ENCODE results near the gene MAP4K4.

MAP4K4 gene

DNA sequence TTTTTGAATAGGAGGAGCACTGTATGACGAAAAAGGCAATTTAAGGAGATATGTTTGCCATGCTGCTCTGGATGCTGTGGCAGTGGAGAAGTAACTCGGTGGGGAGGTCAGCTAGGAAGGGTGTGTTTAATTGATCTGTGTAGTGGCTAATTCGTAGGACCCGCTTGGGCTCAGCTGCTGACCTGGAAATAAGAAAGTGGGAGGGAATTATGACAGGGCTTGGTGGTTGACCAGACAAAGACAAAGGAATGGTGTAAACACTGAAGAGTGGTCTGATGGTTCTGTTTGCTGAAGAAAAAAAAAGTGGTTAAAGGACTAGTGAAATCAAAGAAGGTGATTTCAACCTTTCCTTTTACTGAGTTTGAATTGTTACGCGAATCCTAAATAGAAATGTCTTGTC is 146.0 kb downstream of the MAP4K4 start:
- in situ Hi-C loops (cut with HindIII; ENCODE audit: low pct_unique_long_range_greater_than_20kb, low sequenced_read_pairs): no loop called here
- DNase-seq (ENCODE audit: low read depth in 1 of 2, low spot score in 1 of 2): no peak
- TF ChIP-seq JUND (IDR thresholded peaks at IDR 0.05; ENCODE audit: low read depth): no peak

DNA sequence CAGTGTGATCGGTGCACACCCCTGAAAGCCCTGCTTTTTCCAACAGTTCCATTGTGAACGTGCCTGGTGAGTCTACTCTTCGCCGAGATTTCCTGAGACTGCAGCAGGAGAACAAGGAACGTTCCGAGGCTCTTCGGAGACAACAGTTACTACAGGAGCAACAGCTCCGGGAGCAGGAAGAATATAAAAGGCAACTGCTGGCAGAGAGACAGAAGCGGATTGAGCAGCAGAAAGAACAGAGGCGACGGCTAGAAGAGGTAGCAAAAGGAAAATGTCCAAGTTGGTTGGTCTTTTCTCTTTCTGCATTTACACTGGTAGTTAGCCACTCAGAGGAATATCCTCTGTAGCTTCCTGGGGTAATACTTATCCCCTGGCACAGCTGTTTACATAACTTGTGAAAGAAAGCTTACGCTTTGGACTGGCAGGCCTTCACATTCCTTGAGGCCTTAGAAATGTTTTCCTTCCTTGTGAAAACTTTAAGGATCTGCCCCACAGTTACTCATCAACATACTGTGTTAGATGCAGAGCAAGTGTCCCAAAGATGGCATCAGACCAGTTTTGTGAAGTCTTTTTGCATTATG is 146.6 kb downstream of the MAP4K4 start:
- DNase-seq (ENCODE audit: low read depth in 1 of 2, low spot score in 1 of 2): peak in 1 of 2 experiments; percentile 54
- in situ Hi-C loops (cut with HindIII; ENCODE audit: low pct_unique_long_range_greater_than_20kb, low sequenced_read_pairs): no loop called here
- TF ChIP-seq JUND (IDR thresholded peaks at IDR 0.05; ENCODE audit: low read depth): no peak

DNA sequence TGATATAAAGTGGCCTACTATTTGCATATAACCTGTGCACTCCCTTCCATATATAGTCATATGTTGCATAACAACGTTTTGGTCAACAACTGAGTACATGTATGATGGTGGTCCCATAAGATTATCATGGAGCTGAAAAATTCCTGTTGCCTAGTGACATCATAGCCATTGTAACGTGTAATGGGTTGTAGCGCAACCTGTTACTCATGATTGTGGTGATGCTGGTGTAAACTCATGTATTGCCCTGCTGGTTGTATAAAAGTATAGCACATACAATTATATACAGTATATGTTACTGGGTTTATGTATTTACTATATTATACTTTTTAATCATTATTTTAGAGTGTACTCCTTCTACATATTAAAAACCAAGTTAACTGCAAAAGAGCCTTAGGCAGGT is 149.5 kb downstream of the MAP4K4 start:
- no peak for DNase-seq (ENCODE audit: low read depth in 1 of 2, low spot score in 1 of 2)
- in situ Hi-C loops (cut with HindIII; ENCODE audit: low pct_unique_long_range_greater_than_20kb, low sequenced_read_pairs): no loop called here

DNA sequence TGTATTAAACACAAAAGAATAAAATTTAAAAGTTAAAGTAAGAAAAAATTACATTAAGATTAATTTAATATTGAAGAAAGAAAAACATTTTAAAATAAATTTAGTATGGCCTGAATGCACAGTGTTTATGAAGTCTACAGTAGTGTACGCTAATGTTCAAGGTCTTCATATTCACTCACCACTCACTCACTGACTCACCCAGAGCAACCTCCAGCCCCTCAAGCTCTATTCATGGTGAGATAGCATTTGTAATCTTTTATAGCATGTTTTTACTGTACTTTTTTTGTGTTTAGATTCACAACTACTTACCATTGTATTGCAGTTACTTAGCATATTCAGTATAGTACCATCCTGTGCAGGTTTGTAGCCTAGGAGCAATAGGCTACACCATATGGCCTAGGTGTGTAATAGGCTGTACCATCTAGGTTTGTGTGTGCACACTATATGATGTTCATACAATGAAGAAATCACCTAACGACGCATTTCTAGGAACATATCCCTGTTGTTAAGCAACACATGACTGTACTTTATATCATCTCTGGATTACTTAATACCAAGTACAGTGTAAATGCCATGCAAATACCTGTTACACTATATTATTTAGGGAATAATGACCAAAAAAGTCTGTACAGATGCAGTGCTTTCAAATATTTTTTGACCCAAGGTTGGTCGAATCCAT is 150.3 kb downstream of the MAP4K4 start:
- no peak for DNase-seq (ENCODE audit: low read depth in 1 of 2, low spot score in 1 of 2)
- no peak for TF ChIP-seq JUND (IDR thresholded peaks at IDR 0.05; ENCODE audit: low read depth)
- in situ Hi-C loops (cut with HindIII; ENCODE audit: low pct_unique_long_range_greater_than_20kb, low sequenced_read_pairs): no loop called here

More for the DNA sequence above, 149.5 kb downstream of the MAP4K4 start:
- TF ChIP-seq JUND (IDR thresholded peaks at IDR 0.05; ENCODE audit: low read depth): no peak

DNA sequence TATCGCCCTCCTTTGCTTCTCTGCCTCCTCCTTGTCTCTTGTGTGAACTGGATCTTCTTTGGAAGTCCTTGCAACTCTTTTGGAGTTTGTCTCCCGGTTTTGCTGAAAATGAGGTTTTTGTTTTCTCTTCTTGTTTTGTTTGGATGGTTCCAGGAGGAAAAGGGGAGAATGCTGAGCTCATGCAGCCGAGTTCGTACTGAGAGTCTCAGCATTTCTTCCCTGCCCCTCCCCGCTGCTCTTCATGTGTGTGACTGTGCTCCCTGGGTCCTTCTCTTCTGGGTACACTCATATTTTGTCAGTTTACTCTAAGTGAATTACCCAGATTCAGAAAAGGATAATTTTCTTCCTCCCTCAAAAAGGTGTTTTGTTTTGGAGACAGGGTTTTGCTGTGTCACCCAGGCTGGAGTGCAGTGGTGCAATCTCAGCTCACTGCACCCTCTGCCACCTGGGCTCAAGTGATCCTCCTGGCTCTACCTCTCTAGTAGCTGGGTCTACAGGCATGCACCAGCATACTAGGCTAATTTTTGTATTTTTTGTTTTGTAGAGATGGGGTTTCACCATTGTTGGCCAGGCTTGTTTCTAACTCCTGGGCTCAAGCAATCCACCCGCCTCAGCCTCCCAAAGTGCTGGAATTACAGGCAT is 151.4 kb downstream of the MAP4K4 start:
- no peak for TF ChIP-seq JUND (IDR thresholded peaks at IDR 0.05; ENCODE audit: low read depth)

DNA sequence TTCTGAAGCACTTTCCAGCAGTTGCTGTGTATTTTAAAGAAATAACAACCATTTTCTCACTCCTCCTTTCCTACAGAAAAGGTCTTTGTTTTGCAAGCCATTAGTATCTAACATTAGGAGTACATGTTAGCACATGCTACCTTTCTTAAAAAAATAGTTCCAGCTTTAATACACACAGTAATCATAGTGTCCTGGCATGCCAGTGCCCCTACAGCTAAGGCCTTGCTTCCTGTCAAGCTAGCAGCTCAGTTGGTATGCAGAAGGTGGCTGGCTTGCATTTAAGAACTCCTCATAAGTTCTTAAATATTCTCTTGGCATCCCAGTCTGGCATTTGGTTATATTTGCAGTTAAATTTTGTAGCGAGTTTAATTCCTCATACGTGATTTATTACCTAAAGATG is 152.9 kb downstream of the MAP4K4 start:
- DNase-seq (ENCODE audit: low read depth in 1 of 2, low spot score in 1 of 2): no peak
- no peak for TF ChIP-seq JUND (IDR thresholded peaks at IDR 0.05; ENCODE audit: low read depth)
- in situ Hi-C loops (cut with HindIII; ENCODE audit: low pct_unique_long_range_greater_than_20kb, low sequenced_read_pairs): no loop called here

More for the DNA sequence above, 151.4 kb downstream of the MAP4K4 start:
- DNase-seq (ENCODE audit: low read depth in 1 of 2, low spot score in 1 of 2): no peak
- in situ Hi-C loops (cut with HindIII; ENCODE audit: low pct_unique_long_range_greater_than_20kb, low sequenced_read_pairs): no loop called here

DNA sequence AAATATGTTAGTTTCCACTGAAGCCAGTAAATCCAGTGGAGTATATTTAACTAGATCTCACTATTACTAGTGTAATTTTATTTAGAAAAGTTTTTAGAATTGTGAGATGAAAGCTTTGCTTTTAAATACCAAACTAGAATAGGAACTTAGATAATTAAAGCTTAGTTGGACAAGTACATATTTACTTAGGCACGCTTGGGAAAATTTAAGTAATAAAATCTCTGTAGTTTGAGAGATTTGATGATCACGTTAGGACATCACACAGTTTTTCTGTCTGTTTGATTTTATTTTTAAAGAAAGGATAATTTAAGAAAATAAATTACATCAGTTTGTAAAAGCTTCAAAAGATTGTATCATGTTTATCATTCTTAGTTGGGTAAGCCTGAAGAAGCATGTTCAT is 153.5 kb downstream of the MAP4K4 start:
- no peak for TF ChIP-seq JUND (IDR thresholded peaks at IDR 0.05; ENCODE audit: low read depth)
- DNase-seq (ENCODE audit: low read depth in 1 of 2, low spot score in 1 of 2): no peak
- in situ Hi-C loops (cut with HindIII; ENCODE audit: low pct_unique_long_range_greater_than_20kb, low sequenced_read_pairs): no loop called here

DNA sequence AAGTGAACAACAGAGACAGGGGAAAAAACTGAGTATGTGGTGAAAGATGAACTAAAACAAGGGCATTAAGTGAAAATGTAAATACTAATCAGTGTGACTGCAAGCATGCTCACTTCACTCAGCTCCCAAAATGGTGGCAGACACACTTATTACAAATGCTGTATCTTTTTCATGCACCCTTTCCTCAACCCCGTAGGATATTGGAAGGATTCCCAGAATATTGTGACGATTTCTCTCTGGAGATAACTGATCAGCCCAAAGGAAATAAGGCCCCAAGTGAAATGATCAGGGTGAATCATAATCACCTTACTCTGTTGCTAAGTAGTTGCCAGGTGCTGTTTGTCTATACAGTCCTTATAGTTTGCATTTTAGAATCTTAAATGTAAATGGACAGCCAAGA is 155.3 kb downstream of the MAP4K4 start:
- in situ Hi-C loops (cut with HindIII; ENCODE audit: low pct_unique_long_range_greater_than_20kb, low sequenced_read_pairs): no loop called here
- no peak for DNase-seq (ENCODE audit: low read depth in 1 of 2, low spot score in 1 of 2)
- no peak for TF ChIP-seq JUND (IDR thresholded peaks at IDR 0.05; ENCODE audit: low read depth)

DNA sequence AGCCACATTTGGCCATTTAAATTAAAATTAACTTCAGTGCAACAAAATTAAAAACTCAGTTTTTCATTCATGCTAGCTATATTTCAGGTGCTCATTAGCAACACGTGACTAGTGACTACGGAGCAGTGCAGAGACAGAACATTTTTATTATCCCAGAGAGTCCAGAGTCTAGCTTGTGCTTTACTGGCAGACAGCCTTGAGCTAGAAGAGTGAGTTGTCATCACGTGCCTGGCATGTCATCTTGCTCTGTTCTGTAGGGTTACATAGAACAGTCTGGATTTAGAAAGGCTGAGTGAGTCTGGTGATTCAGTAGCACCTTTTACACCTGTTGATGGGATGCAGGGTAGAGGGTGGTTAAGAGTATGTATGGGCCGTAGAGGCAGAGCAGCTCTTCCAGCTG is 157.4 kb downstream of the MAP4K4 start:
- no peak for DNase-seq (ENCODE audit: low read depth in 1 of 2, low spot score in 1 of 2)
- in situ Hi-C loops (cut with HindIII; ENCODE audit: low pct_unique_long_range_greater_than_20kb, low sequenced_read_pairs): no loop called here
- no peak for TF ChIP-seq JUND (IDR thresholded peaks at IDR 0.05; ENCODE audit: low read depth)

DNA sequence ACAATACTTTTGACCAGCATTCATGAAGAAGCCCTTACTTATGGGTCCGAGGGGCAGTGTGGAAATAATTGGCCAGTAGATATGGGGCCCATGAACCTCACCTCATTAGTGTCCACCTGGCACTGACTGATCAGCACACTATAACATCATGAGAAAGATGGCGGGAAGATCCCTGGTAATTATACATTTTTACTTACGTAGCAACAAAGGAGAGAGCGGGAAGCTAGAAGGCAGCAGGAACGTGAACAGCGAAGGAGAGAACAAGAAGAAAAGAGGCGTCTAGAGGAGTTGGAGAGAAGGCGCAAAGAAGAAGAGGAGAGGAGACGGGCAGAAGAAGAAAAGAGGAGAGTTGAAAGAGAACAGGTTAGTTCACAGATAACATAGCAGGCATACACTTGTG is 158.3 kb downstream of the MAP4K4 start:
- no peak for TF ChIP-seq JUND (IDR thresholded peaks at IDR 0.05; ENCODE audit: low read depth)
- no peak for DNase-seq (ENCODE audit: low read depth in 1 of 2, low spot score in 1 of 2)
- in situ Hi-C loops (cut with HindIII; ENCODE audit: low pct_unique_long_range_greater_than_20kb, low sequenced_read_pairs): no loop called here

DNA sequence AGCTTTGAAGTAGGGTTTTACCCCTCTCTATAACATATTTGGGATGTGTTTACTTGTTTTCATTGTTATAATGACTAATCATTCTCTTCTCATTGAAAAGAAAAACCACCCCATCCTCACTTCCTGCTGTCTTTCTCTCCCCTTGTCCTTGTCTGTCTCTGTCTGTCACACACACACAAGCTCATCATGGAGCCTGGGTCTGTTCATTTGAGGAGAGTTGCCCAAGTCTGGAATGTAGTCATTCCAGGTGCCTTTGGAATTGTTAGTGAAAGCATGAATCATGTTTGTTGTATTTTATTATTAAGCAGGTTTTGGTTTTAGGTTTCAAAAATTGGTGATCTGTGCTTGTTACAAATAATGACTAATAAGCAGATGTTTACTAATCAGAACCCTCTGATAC is 160.7 kb downstream of the MAP4K4 start:
- in situ Hi-C loops (cut with HindIII; ENCODE audit: low pct_unique_long_range_greater_than_20kb, low sequenced_read_pairs): no loop called here
- no peak for TF ChIP-seq JUND (IDR thresholded peaks at IDR 0.05; ENCODE audit: low read depth)
- DNase-seq (ENCODE audit: low read depth in 1 of 2, low spot score in 1 of 2): peak in 1 of 2 experiments; percentile 13

DNA sequence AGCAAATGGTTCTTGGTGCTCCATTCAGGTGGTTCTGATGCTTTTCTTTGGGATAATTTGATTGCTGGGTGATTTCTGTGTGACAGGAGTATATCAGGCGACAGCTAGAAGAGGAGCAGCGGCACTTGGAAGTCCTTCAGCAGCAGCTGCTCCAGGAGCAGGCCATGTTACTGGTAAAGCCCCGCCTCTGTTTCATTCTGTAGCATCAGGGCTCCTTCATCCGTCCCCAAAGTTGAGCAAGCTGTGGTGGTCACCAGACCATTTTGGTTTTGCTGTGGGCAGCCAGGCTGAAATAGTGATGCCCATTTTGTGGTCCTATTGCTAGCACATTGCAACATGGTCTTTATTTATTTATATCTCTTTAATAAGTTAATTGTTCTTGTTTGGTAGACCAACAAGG is 161.4 kb downstream of the MAP4K4 start:
- in situ Hi-C loops (cut with HindIII; ENCODE audit: low pct_unique_long_range_greater_than_20kb, low sequenced_read_pairs): no loop called here
- DNase-seq (ENCODE audit: low read depth in 1 of 2, low spot score in 1 of 2): no peak
- TF ChIP-seq JUND (IDR thresholded peaks at IDR 0.05; ENCODE audit: low read depth): no peak

DNA sequence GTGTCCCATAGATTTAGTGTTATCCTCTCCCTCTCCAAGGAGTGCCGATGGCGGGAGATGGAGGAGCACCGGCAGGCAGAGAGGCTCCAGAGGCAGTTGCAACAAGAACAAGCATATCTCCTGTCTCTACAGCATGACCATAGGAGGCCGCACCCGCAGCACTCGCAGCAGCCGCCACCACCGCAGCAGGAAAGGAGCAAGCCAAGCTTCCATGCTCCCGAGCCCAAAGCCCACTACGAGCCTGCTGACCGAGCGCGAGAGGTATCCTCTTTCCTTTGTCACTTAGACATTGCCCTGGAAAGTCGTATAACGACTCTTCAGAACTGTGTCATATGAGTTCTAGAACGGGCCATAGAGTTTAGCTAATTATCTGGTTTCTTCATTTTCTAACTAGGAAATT is 162.1 kb downstream of the MAP4K4 start:
- TF ChIP-seq JUND (IDR thresholded peaks at IDR 0.05; ENCODE audit: low read depth): no peak
- no peak for DNase-seq (ENCODE audit: low read depth in 1 of 2, low spot score in 1 of 2)
- in situ Hi-C loops (cut with HindIII; ENCODE audit: low pct_unique_long_range_greater_than_20kb, low sequenced_read_pairs): no loop called here

Data from T47D (cell line).